Suppressor macrophage treated with lipopolysaccharide for 4 hours (primary cell): Measurements from ENCODE around the gene TDRD10.
"Not testable (repeated sequence)": the region's sequence is repeated elsewhere in the genome, so short reads cannot be mapped to it uniquely, and the experiment has no call there.

Experiments used
- DNase-seq: peaks from one replicate; pipeline ENCODE4 v3.0.0-alpha.2; 2020

The TDRD10 gene

DNA sequence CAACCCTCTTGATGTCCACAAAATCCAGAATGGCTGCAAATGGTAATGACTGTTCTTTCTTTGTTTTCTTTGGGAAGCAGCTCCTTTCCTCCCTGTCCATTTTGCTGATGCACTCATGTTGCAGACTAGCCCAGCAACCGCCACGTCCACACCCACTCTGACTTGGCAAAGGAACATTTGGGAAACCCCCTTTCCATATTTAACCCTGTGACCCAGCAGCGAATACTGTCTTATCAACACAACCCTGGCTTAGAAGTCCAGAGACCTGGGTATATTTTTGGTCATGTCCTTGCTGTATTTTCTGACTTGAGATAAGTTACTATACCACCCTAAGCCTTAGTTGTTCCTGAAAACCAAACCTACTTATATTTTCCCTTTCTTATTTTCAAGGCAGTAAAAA lies 18.3 kb downstream of the TDRD10 start:
- peak; percentile 69 for DNase-seq

DNA sequence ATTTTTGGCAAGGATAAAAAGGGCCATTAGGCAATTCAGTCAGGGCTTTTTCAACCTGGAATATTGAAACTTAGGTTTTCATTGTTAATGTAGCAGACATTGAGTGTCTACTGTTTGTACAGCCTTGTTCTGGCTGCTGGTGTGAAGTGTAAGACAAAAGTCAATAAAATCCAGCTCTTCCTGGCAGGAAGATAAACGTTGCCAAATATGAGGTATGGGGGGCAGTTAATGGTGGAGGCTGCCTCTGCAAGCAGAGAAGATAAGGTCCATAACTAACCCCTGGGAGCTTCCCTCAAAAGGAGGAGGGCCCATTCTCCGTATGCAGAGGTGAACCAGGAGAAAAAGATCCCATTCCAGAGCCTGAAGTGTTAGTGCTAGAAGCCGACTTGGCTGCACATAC lies 19.7 kb downstream of the TDRD10 start:
- no peak for DNase-seq

DNA sequence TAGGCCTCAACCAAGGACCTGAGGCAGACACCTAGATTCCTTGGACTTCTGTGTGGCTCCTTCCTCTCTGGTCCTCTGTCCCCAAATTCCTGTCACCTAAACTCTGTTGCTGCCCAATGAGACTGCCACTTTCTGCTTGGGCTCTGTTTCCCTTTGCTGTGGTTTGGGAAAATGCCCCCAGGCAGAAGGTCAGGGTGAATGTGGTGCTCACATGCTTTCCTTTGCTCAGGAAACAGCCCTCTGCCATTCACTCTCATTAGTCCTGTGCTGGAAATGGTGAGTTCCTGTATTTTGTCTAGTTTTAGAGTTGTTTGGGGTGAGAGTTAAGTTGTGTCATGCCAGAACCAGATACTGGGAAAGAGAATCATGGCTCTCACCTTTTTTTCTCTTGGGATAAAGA lies 22.9 kb downstream of the TDRD10 start:
- DNase-seq, result no peak

DNA sequence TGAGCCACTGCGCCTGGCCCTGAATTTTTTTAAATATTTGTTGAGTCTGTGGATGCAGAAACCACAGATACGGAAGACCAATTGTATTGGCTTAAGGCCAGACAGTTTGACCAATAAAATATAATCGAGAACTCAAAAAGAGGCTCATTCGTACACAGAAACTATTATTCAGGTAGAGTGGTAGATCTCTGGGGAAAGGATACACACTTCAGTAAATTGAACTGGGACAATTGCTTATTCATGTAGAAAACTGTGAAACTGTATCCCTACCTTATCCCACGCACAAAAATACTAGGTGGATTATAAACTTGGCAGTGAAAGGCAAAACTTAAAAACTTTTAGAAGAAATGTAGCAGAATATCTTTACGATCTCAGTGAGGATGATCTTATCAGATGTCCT lies 25.2 kb downstream of the TDRD10 start:
- DNase-seq, result no peak

DNA sequence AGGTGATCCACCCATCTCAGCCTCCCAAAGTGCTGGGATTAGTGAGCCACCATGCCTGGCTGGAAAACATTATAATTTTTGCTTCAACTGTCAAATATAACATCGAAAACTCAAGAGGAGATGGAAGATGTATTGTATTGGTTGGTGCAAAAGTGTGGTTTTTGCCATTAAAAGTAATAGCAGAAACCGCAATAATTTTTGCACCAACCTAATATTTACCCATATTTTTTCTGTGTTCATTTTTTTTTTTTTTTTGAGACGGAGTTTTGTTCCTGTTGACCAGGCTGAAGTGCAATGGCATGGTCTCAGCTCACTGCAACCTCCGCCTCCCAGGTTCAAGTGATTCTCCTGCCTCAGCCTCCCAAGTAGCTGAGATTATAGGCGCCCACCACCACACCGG lies 27.3 kb downstream of the TDRD10 start:
- DNase-seq, result no peak

DNA sequence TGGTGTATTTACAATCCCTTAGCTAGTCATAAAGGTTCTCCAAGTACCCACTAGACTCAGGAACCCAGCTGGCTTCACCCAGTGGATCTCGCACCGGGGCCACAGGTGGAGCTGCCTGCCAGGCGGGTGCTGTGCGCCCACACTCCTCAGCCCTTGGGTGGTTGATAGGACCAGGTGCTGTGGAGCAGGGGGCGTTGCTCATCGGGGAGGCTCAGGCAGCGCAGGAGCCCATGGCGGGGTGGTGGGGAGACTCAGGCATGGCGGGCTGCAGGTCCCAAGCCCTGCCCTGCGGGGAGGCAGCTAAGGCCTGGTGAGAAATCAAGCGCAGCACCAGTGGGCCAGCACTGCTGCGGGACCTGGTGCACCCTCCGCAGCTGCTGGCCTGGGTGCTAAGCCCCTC lies 29.9 kb downstream of the TDRD10 start:
- not testable (repeated sequence) for DNase-seq

DNA sequence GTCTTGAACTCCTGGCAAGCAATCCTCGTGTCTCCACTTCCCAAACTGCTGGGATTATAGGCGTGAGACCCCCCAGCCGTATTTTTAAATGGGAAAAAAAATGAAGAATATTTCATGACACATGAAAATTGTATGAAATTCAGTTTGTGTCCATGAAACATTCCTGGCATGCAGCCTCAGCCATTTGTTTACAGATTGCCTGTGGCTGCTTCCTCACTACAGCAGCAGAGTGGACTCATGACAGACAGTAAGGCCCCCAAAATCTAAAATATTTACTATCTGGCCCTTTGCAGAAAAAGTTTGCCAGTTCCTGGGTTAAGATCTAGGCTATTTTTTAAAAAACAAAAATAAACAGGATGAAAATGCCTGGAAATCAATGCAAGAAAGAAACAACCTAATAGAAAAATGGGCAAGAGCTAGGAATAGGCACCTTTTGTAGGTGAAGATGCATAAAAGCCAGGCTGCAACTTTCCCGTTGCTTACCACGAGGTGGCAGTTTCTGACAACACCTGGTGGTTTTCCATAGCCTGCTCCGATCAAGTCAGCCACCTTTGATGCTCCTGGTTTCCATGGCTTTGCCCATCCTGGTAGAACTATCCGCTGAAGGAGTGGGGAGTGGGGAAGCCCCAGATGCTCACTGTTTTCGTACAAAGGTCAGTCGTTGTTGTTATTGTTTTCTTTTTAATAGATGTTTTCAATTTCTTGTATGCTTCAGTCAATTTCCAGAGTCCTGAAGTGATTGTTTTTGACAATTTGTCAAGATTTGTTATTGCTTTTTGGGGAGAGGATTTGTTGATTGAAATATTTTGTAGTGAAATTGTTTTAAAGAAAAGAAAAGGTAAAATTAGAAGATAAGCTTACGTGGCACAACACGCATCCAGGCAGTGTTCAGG lies 32.2 kb downstream of the TDRD10 start:
- no peak for DNase-seq

DNA sequence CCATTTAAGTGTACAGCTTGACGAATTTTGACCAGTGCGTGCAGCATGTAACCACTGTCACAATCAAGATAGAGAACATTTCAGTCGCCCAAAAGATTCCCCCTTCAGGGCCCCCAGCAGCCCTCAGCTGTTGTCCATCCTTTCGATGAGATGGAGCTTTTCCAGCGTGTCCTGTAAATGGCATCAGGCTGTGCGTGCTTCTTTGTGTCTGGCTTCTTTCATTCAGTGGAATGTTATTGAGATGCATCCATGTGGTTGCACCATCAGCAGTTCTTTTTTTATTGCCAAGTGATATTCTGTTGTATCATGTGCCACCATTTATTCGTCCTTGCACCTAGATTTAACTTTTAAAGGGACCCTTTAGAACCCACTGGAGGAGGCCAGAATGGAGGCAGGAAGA lies 34.6 kb downstream of the TDRD10 start:
- DNase-seq, result no peak

DNA sequence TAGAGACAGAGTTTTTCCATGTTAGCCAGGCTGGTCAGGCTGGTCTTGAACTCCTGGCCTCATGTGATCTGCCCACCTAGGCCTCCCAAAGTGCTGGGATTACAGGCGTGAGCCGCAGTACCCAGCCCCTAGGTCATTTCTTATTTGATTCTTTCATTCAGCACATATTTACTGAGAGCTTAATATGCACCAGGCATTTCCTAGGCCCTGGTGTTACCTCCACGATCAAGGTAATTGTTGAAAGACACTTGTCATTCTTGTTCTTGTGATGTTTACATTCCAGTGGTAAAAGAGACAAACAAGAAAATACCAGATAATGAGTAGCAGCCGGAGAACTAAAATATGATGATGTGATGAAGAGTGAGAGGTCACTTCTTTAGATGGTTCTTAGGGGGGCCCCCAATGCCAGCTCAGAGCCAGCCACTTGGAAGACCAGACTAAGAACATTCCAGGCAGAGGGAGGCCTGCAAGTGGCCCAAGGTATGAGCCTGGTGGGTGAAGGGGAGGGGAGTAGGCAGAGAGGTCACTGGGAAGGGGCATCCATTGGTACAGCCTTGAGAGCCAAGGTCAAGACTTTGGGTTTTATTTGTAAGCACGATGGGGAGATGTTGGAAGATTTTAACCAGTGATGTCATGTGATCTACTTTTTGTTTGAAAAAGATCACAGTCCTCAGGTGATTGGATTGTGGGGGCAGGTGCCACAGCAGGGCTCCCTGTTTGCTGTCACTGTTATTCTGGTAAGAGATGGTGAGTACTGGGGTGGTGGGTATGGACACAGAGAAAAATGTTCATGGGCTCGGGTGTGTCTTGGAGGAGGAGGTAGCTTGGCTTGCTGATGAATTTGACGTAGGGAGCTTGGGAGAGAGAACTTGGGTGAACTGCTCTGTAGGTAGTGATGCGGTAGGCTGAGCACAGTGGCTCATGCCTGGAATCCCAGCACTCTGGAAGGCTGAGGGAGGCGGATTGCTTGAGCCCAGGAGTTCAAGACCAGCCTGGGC lies 37.8 kb downstream of the TDRD10 start:
- no peak for DNase-seq

DNA sequence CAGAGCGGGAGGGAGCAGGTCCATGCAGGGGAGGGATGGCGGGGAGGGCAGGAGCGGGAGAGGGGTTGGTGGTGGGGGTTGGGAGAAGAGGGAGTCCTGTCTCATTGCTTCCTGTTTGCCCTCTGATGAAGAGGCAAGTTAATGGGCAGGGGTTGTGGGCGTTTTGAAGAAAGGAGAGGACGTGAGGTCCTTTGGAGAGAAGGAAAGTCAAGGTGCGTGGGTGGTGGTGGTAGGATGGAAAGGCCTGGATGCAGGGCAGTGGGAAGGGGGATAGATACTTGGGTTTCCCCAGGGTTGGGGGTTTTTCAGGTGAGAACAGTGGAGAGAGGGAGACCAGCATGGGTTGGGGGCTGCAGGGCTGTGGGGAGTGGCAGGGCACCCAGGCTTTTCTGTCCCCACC lies 39.2 kb downstream of the TDRD10 start:
- DNase-seq, result no peak

DNA sequence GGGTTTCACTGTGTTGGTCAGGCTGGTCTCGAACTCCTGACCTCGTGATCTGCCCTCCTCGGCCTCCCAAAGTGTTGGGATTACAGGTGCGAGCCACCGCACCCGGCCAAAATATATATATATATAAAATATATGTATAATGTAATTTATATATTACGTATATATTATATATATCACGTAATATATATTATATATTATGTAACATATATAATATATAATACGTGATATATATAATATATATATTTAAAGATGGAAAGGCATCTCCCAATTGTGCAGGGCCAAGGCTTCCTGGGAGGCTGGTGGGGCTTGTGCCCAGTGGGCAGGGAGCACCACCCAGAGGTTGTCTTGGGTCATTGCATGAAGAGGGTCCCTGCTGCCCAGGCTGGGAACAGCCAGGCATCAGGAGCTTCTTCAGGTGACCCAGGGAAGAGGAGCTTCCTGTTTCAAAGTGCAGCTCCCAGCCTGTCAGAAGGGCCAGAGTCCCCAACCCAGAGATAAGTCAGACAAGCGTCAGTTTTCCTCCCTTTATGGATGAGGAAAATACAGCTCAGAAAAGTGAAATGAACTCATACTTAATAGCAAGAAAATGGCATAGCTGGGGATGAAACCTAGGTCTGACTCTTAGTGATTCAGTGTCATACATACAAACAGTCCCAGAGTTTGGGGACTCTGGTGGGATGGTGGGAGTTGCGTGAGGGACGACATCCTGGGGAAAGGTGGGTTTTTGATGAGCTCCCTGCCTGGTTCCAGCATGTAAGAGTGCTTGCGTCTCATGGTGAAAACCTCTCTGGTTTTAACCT lies 44.4 kb downstream of the TDRD10 start:
- DNase-seq, result peak; percentile 81

DNA sequence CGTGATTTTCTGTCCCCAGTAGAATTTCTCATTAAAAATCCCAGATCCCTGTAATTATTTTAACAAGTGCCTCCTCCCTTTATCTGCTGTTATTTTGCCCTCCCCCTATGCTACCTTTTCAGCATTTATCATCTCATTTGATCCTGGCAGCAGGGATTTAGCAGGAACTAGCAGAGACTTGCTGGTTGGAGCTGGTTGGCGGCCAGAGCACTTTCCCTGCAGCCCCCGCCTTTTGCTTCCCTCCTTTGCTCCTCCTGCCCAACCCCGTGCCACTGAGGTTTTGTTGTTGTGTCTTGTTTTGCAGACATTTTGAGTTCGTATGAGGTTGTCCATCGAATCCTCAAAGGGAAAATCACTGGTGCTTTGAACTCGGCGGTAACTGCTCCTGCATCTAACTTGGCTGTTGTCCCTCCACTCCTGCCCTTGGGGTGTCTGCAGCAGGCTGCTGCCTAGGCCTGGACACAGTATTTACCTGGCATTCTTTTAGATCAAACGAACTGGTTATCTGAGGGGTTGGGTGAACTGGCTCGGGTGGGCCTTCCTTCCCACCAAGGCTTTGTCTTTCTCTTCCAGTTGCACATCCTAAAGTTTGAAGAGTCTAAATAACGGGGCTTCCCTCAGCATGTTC lies 45.2 kb downstream of the TDRD10 start:
- no peak for DNase-seq

DNA sequence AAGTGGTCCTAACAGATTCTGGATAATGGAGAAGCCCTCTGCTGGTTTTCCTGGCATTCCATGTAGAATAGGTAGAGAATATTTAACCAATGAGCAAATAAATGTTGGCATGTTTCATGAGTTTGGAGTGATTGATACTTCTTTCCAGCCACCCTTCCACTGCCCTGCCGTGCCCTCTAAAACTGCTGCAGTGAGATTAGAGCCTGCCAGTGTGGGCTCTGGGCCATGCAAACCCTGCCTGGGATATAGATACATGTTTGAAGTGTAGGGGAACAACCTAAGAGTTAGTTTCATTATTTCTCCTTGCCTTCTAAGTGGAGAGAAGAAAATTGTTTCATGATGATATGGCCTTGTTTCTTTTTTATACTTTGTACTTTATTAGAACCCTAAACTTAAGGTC lies 46.0 kb downstream of the TDRD10 start:
- DNase-seq, result no peak

DNA sequence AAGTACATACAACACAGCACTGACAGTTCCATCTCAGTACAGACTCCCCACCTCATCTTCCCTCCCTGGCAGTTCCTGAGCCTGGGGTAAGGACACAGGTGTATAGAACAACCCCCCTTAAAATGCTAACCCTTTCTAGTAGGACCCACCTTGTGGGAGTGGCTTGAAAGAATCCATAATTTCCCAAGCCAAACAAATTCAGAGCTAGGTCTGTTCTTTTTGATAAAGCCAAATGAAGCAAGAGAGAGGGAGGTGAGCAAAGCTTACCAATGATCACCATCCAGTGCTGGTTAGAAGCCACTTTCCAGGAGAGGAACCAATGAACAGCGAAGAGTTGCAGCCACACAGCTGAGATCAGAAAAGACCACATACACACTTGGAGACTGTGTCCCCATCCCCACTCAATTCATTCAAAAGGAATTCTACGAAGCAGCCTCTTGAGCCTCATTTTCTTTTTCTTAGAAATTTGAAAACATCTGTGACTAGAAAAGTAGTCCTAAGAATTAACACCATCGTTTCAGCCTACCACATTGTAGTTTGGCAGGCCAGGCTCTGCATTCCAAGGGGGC lies 47.3 kb downstream of the TDRD10 start:
- DNase-seq, result no peak

DNA sequence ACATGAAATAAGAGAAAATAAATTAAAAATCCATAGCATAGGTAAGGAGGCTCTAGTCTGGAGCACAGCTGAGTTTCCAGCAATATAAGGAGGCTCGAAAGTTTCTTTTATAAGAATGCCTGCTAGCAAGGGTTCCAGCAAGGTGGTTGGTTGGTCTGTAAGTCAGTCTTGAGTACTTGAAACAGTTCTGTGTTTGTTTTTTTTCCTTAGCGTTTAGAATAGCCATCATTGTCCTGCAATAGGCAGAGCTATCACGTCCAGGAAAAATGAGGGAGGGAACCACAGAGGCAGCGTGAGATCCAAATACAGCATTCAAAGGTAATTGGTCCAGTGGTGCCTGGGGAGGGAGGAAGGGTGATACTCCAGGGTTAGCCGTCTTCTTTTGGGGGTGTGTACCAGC lies 48.1 kb downstream of the TDRD10 start:
- no peak for DNase-seq

DNA sequence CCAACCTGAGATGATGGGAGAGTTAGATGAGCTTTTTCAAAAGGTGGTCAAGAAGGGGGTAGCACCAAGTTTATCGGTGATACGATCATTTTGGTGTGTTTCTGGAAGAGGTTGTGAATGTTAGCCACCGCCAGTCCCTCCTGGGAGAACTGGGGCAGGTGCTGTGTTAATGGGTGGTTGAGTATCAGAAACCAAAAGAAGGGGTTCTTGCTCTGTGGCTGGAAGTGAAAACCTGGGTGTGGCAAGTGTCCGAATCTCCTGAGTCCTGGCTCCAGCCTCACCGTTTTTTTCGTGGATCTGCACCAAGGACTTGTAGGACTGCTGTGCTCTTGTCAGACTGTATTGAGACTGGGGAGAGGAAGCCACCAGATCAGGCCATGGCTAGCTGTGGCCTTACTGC lies 48.6 kb downstream of the TDRD10 start:
- no peak for DNase-seq

DNA sequence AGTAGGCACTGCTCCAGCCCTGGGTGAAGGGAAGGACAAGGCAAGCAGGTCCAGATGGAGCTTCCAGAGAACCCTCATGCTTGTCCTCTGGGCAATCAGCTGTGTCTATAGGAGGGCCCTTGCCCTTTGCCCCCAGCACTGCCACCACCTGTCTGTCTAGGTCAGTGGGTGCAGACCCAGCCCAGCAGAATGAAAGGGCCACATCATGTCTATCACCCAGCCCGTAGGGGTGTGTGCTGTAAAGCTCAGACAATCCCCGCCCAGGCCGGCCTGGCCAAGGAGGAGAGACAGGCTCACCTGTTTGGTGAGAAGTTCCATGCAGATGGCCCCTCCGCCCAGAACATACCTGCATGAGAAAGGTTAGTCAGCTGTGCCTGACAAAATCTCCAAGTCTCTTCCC lies 49.5 kb downstream of the TDRD10 start:
- no peak for DNase-seq

DNA sequence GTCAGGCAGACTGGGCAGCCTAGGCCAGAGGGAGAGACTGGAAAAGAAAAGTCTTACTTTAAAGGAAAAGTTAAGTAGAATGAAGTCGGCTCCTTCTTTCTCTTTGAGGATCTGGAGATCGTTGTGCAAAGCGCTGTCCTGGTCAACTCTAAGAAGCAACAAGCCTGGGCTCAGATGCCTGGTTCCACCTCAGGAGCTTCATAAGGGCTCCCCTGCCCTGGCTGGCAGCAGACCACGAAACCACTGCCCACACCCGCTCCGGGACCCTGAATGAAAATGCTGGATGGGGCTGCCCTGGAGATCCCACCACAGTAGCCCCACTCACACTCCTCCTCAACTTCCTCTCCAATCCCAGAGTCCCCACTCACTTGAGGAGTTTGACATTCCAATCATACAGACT lies 50.0 kb downstream of the TDRD10 start:
- no peak for DNase-seq

DNA sequence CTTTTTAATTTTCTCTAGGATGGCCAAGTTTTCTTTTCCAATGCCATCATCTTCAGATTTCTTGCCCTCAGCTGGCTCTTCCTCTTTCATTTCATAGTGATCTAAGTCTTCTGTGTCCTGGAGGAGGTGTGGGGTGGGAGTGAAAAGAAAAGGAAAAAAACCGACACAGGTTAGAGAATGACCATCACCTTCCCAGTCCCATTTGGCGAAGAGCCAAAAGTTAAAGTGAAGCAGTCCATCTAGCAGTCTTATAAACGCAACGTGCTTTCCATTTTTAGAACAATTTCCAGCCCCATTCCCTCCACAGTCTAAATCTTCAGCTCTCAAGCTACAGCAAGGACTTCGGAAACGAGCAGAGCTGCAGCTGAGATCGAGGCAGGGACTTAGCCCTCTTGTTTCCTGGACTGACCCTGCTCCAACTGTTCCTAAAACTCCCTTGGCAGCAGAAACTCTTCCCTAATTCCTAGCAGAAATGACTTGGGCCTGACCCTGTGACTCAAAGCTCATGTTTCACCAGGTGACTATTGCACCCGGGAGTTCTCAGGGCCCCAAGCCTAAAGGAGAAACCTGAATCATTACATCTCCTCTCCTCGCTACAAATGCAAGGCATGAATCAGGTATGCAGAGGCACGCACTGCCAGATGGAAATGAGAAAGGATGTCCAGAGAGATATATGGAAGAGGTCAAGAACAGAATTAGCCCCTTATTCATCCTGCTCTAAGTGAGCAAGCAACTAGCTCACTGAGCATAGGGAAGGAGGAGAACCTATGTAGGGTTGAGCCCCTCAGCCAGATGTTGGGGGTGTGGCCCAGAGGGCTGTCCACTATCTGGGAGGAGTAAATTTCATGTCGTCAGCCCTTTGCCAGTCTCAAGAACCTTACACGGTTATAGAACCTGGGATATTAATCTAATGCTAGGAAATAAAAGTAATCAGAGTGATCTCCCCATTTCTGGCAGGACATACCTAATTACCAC lies 51.3 kb downstream of the TDRD10 start:
- DNase-seq, result no peak

DNA sequence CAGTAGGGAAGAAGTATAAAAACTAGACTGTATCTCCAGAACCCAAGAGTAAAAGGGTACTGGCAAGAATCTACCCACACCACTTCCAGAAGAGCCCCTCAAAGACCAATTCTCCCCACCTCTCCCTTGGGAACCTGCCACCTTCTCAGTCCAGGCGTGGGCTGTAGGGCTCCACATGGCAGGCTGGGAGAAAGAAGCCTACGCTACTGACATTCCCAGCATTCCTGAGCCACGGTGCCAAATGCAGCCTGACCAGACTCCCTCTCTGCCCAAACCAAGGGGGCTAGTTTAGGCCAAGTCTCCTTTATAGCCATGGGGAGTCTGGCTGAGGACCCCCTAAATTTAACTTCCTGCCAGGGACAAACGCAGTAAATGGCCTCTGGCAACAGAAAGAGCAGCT lies 54.4 kb downstream of the TDRD10 start:
- no peak for DNase-seq
